Measurements from ENCODE around the gene SPR.

SPR gene

DNA sequence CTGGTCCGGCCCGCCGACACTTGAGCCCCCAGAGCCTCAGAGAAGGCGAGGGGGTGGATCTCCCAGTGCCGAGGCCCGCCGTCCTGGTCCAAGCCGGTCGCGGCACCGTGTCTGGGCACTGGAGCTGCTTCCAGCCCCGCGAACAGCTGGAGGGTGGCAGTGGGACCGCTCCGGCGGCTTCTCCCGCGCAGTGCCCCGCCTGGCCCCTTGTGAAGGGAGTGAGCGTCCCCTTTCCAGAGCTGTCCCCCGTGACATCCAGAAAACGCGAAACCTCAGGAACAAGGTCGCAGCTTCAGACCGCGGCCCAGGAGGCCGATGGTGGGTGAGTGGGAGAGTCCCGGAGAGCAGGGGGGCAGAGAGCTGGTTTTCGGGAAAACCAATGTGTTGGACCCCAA, 29.5 kb downstream of the SPR start:
- no peak for DNase-seq

DNA sequence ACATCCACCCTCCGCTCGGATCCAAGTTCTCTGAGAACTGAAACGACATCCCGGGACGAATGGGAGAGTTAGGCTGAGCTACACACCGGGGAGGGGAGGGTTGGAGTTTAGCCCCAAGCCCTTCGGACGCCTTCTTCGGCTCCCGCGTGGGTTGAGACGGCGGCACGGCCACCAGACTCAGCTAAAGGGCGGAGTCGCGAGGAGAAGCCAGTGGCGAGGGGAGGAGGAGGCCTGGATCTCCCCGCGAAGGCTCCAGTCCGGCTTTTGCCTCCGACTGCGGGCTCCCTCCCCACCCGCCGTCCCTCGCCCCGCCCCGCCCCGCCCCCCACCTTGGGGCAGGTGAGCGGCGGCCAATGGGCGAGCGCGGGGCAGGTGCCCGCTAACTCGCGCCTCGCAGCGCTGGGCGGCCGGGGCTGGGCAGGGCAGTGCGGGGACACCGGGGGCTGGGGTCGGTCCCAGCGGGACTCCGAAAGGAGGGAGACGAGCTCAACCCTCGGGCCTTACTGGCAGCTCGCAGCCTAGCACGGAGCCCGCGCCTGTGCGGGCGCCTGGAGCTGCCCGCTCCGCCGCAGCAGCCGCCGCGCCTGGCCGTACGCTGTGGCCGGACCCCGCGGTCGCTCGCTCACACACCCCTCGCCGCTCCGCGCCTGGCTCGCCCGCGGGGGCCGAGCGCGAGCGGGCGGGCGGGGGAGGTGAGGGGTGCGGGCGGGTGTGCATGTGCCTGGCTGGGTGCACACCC, 30.1 kb downstream of the SPR start, which contains the start of gene EMX1:
TSS of gene EMX1 (plus strand) at position 382 of the 739 bp plus-strand sequence. CDS start at position 716, 334 bp downstream.
- peak; percentile 59 for DNase-seq

GRCh38 chr2:72917877-72918553, 30.8 kb downstream of the SPR start:
- DNase-seq = no peak

- DNase-seq = no peak
Observed at GRCh38 chr2:72919414-72920317, 32.5 kb downstream of the SPR start.

DNA sequence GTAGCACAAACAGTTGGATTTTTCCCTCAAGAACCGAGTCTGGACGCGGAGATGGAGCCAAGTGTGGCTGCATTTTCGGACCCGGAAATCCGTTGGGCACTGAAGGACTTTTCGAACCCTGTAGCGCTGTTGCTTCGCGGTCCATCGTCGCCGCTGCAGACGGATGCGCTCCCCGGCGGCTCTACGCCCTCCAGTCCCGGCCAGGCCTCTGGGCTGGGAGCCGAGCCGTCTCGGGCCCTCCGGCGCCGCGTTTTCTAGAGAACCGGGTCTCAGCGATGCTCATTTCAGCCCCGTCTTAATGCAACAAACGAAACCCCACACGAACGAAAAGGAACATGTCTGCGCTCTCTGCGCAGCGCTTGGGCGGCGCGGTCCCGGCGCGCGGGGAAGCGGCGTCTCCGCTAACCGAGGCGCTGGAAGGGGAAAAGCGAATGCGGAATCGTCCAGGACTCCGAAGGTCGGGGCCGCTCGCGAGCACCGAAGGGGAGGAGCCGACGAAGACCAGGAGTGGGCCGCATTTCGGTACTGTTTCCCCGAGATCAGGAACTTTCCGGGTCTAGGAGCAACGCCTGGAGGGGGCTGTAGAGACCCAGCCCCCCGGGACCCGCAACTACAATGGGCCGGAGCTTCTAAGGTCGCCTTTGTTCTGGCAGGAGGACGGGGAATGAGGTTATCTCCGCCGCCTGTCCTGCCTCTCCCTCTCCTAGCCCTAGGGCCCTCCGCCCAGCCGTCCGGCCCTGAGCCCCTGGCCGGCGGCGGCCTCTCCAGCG, 33.3 kb downstream of the SPR start:
- DNase-seq = no peak

DNA sequence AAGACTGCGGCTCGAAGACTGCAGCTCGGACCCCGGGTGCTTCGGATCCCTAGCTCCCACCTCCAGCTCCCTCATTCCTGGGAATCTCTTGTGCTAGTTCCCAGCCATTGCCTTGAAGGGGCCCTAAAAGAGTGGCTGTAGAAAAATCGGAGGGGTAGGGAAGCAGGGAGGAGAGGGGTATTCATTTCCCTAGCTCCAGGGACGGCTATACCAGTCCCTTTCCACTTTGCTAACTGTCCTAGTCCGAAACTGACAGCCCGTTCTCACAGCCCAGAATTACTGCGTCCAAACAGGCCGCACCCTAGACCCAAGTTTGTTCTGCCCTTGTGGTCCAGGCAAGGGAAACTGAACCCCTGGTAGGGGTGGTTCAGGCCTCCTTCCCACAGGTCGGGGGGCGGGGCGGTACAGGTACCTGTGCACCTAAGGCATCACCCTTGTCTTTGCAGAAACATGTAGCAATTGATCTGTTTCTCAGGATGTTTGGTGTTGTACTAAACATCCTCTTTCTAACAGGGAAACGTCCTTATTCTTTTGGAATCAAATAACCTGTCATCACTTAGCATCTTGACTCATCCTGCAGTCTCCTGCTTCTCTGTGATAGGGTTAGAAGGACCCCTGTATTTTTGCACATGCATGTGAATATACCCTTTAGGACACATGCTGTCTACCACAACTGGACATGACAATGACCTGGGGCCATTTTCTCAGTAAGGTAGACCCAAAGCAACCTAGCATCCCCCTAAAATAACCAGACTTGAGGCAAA, 34.1 kb downstream of the SPR start:
- no peak for DNase-seq

GRCh38 chr2:72921853-72922252, 34.6 kb downstream of the SPR start:
- DNase-seq = no peak

- no peak for DNase-seq
Observed at GRCh38 chr2:72923833-72924352, 36.7 kb downstream of the SPR start.

GRCh38 chr2:72924353-72925240, 37.4 kb downstream of the SPR start:
- no peak for DNase-seq

- DNase-seq = no peak
Observed at GRCh38 chr2:72925328-72925943, 38.2 kb downstream of the SPR start.

DNA sequence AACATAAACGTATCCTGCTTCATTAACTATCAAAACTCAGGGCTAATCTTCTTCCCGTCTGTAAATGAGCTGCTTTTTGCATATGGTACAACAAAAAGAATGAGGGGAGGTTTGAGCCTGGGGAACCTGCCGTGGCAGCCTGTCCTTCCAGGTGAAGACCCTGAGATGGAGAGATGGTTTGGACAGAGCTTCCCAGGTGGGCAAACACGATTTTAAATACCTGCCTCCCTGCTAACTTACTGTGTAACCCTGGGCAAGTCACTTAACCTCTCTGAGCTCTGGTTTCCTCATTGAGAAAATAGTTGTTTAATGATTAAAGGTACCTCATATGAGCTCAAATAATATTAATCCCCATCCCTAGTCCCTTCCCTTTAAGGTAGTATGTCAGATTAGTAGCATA, 39.2 kb downstream of the SPR start:
- no peak for DNase-seq

- no peak for DNase-seq
Observed at GRCh38 chr2:72926811-72927465, 39.7 kb downstream of the SPR start.

- DNase-seq = no peak
Observed at GRCh38 chr2:72927619-72928550, 40.7 kb downstream of the SPR start.

DNA sequence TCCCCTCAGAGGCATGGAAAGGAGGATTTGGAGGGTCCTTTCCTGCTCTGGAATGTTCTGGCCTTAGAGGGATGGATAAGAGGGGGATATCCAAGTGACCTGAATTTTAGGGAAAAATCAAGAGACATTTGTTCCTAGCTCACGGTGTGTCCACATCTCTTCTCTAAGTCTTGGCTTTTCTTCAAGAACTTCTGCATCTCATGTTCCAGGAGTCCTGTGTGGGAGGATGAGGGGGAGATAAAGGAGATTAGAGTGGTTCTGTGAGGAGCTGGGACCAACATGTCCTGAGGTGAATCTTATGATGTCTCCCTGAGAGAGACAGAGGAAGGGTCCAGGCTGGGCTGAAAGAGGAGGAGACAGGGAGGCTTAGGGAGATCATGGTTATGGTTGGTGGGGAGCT, 41.8 kb downstream of the SPR start:
- DNase-seq = no peak

- DNase-seq = no peak
Observed at GRCh38 chr2:72931280-72931910, 44.2 kb downstream of the SPR start.

- no peak for DNase-seq
Observed at GRCh38 chr2:72932045-72932740, 45.0 kb downstream of the SPR start.

- no peak for DNase-seq
Observed at GRCh38 chr2:72932805-72933204, 45.6 kb downstream of the SPR start.

Measured in stimulated activated naive CD4-positive, alpha-beta T cell treated with Interleukin-2 at 50 U/mL for 16 hours (primary cell).